Medulla oblongata (tissue), 1 donor: ENCODE results near the gene IRF4.

Source experiments
- DNase-seq: peaks from one replicate; pipeline ENCODE4 v3.0.0-alpha.2; 2015; ENCODE audit errors: extremely low spot score

IRF4 gene

DNA sequence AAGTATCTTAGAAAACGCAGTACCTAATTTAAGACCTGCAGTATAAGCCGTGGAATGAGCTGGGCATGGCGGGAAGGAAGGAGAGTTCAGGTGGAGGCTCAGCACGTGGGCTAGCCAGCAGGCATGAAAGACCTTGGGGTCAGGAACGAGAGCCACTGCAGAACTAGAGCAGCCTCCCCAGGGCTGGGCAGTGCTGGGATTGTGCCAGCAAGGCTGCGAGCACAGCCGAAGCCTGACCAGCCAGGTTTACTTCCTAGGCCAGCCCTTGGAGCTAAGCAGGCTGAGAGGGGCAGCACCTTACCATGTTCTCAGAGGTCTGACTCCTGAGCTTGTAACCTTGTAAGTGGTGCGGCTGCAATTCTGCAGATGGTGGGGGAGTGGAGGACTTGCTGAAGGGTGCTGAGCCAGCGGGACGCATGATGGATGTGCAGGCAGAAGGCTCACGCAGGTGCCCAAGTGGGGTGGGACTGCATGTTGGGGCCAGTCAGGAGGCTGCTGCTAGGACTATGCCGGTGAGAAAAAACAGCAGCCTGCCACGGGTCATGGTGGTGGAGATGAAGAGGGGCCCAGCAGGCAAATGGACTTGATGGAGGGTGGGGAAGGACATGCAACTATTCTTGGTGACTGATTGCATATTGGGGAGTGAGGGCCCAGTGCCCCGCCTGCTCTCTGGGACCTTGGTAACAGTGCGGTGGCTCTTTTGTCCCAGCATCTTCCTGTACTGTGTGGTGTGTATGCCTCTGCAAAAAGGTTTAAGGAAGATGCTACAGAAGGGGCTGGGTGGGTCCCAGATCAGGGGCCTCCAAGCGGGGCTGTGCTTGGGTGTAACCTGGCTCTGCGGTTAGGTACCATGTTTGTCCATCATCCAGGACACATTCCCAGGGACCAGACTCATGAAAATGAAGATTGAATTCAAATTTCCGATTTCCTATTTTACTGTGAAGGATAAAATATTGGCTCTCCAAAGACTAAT is 37.6 kb upstream of the IRF4 start:
- DNase-seq, result no peak

DNA sequence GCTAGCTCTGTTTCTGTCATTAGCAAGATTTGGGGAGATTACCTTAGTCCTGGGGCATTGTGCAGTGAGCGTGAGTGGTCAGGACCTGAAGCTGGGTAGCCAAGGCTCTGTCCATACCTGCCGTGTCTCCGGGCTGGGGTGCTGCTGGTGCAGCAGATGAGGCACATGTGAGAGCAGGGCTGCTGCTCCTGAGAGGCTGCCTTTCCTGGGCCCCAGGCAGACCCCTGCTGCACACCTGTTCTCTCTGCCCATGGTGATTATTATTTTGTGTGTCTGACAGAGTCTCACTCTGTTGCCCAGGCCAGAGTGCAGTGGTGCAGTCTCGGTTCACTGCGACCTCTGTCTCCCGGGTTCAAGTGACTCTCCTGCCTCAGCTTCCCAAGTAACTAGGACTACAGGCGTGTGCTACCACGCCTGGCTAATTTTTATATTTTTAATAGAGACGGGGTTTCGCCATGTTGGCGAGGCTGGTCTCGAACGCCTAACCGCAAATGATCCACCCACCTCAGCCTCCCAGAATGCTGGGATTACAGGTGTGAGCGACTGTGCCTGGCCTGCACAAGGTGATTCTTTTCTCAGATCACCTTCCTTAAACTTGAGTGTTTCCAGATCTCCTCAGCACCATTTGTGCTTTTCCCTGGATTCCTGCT is 36.8 kb upstream of the IRF4 start:
- no peak for DNase-seq

DNA sequence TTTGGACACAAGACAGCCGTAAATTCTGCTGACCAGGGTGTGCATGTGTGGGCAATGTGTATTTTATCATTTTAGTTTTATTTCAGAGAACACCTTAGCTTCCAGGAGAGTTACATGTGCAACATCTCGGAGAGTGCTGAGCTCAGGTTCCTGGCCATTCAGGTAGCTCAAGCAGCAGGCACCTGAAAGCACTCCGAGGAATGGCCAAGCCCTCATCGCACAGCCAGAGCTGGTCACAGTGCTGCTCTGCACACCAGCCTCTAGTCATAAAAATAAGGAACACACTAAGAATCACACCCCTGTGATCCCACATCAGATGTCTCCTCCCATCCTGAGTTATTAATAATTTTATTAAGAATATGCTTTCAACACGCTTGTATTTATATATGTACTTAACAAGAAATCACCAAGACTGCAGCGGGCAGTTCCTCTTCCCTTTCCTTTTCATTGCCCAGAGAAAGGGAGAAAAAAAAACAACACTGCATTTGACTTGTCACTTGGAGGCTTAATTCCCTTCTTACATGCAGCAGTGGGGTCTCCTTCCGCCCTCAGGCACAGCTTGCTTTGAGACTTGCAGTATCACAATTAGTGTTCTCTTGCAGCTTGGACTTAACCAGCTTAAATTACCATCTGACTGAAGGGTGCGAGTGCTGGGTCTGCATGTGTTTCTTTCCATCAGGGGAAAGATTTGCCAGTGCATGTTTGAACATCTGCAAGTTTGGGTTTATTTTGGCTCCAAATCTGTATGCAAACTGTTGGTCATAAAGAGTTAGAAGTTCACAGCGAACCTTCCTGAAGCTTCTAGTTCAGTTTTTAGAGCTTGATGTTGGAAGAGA is 36.0 kb upstream of the IRF4 start:
- DNase-seq, result no peak

DNA sequence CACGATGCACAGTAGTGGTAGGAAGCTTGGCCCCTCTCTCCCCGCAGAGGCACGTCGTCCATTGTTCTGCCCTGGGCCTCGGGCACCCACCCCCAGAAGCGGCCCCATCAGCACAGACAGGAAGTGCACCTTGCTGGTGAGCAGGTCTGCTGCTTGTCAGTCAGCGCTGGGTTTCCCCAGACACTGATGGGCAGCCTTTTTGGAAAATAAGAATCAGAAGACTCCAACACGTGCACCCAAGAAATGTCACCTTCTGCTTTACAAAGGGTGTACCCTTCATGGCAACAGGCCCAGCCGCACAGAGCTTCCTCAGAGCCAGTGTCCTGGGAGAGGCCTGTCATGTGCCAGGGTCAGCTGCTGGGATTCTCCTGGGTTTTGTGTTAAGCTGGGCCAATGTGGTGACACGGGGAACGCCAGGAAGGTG is 34.7 kb upstream of the IRF4 start:
- DNase-seq, result no peak

DNA sequence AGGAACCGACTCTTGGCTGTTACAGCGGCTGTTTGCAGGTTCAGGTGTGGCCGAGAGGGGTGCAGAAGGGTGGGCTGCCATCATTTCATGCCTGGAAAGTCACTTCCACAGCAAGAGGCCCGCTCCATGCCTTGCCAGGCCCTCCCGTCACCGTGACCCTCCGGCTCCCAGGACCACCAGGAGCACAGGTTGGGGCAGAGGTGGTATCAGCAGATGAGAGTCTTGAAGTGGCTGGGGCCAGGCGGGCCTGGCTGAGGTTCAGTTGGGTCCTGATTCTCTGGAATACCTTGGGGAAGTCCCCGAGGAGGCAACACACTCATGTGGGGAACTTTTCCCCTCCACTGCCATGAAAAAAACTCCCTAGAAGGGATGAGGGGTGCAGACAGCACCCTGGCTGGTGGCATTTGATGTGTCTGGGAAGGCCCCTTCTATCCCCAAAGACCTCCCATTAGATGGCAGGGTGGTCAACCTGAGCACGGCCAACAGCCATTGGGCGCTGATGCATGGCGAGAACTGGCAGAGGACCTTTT is 34.2 kb upstream of the IRF4 start:
- no peak for DNase-seq

DNA sequence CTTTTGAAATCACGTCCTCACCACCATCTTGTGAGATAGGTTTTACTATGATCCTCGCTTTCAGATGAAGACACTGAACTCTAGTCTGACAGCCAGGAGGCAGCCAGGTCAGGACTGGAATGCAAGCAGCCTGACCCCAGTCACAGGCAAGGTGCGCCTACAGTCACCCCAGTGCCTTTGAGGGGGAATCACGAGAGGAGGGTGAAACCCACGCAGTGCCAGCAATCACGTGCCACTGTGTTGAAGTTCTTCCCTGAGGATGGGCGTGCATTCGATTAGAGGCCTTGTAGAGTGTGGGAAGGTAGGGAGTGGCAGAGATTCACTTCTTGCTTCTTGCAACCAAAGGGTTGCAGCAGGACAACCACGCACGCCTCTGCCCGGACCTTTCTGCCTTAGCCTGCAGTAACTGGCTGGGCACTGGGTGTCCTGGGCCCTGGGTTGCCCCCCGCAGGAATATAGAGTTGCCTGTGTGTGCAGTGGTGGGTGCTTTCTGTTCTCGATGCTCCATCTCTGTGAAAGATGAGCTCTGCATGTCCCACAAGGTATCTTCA is 33.7 kb upstream of the IRF4 start:
- no peak for DNase-seq

DNA sequence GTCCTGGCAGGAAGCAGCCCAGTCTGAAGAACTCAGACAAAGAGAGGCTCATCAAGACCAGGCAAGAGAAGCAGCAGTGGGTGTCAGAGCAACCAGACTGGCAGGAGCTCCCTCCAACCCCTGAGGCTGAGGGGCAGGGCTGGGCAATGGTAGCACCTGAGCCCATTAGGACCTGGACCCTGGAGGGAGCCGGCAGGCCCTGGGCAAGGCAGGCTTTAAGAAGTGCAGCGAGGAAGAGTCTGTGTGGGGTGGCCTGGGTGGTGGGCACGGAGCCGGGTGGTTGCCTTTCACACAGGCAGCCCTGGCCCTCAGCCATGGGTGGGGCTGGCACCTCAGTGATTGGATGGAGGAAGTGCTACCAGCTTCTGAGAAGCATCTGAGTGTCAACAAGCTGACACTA is 33.1 kb upstream of the IRF4 start:
- no peak for DNase-seq

DNA sequence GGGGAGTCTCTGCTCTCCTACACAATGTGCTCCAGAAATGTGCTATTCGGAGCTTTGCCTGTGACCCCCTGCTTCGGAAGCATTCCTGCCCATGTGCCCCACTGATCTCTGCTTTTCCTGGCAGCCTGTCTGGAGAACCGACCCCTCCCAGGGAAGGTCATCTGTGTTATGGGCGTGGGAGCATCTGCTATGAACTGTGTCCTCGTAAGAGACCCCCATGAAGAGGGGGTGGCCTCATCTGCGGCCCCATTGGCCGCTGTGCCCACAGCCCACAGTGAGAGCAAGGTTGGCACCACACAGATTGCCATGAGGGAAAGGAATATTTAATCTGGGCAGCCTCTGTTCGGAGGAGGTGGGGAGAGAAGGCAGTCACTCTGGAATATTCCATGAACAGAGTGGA is 32.7 kb upstream of the IRF4 start:
- DNase-seq, result no peak

DNA sequence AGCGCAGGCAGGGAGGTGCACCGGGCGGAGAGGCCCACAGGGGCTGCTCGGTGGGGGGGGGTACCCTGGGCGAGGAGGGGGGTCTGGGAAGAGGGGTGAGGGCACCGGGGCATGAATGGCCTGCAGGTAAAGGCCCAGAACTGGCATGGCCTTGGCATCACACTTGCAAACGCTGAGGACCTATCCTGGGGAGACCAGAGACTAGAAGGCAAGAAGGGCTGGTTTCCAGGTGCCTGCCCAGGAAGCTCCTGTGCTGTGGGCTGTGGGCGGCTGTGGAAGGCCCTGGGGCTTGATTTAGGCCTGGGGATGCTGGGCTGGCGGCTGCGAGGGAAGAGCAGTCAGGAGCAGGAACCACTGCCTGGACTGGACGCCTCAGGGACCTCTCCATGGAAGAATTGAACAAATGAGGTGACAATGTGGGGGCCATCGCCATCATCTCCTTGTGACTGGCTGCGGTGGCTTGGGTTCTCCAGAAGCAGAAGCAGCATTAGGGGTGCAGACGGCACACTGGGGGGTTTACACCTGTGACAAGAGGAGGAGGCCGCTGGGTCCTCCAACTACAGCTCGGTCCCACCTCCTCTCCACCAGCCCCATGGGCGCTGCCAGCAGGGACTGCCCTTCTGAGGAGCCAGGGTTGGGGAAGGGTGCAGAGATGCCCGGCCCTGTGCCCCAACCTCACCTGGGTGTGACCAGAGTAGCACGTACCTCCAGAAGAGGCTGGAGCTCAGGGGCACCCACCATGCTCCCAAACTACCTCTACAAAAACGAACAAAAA is 32.1 kb upstream of the IRF4 start:
- no peak for DNase-seq

DNA sequence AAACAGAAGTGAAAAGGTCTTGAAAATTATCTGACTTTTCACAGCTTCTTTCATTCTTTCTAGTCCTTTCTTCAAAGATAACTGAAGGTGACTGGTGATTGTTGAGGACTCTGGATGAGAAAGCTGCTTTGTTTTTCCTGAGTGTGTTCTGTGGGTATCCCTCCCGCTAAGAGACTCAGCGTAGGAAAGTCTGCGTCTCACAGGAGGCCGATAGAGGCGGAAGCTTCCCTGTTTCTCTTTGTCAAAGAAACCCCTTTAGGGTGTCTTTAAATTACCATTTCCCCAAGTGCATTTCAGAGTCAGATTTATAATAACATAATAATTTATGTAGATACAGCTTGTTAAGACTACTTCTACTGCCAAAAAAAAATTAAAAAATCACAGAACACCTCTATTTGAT is 31.2 kb upstream of the IRF4 start:
- DNase-seq, result no peak

DNA sequence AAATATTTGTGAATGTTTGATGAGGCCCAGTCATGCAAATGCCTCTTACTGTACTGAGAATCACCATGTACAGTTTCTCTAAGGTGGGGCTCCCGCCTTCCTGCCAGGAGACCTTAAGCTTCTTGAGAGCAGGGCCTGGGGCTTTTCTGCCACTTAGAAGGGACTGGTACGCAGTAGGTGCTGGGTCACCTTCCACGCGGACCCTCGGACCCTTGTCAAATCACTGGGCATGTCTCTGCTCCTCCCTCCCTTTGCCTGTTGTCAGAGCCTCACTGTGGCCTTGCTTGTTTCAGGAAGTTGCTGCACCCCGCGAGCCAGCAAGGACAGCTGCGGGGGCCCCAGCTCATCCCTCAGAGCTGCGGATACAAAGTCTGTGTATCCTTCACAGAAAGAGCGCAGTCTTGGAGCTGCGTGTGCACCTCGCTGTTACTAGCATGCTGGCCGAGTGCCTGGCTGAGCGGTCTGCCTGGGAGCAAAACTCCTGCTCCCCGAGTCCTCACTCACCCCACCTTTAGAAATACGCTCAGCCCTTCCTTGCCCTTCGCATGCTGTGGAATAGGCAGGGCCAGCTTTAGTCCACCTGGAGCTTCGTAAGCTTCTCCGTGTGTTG is 30.7 kb upstream of the IRF4 start:
- no peak for DNase-seq

DNA sequence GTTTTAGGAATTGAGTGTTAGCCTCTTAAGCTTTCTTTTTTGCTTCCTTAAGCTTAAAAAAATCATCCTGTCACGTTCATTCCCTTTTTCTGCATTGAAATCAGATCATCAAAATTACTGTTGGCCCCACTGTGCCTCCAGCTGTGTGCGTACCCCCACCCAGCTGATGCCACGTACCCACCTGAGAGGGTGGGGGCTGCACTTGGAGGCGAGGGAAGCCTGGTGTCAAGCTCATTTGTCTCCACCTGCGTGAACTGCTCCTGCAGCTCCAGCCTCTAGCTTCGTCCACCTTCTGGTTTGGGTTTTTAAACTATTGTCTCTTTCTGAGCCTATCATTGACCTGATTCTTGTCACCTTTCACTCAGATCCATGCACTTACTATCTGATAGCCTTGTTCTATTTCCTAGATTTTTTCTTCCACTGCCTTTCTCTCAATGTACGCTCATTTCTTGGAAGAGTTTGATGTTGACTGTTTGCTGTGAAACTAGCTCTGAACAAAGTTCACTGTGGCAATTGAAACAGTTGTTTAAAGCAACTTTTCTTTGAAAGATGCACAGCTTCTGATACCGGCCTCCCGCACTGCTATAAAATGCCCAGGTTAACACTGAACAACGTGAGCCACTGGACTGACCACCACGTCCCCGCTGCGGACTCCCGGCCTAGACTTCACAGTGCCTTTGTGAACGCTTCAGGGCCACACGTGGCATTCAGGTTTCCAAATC is 30.0 kb upstream of the IRF4 start:
- DNase-seq, result no peak

DNA sequence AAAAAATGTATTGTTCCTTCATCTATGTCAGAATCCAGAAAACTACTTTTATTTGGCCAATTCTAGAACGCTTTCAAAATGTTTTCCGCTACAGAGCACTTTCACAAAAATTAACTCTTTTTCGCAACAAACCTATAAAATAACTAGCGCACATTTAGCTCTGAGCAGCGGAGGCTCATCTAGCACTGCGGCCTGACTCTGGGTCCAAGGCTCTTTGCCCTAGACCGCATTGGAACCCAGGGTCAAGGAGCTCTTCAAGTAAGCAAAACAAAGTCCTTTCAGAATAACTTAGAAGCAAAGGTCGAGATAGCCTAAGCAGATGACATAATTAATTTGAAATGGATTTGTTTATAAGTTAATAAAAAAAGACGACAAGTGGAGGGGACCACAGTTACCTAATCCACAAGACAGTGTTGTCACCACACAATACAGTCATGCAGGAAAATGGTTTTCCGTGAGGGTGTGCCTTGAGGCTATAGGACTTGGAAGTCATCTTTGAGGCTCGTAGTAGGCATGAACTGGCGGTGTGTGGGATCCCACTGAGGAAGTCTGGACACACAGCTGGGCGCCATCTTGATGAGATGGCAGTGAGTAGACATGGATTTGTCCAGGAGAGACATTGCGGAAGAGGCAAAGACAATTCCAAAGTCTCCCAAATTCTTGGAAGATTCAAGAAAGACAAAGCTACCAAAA is 29.2 kb upstream of the IRF4 start:
- no peak for DNase-seq

DNA sequence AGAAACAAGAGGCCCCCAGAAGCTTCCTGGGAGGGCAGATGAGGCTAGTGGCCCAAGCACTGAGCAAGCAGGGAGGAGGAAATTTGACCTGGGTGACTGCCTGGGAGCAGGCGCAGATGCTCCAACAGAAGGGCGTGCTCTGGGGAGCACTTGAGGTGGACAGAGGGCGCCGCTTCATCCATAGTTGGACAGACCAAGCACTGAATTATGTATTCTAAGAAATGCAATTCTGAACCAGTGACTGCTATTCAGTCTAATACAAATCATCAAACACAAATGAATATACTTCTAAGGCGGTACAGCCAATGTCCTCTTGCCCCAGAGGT is 28.7 kb upstream of the IRF4 start:
- DNase-seq, result no peak

DNA sequence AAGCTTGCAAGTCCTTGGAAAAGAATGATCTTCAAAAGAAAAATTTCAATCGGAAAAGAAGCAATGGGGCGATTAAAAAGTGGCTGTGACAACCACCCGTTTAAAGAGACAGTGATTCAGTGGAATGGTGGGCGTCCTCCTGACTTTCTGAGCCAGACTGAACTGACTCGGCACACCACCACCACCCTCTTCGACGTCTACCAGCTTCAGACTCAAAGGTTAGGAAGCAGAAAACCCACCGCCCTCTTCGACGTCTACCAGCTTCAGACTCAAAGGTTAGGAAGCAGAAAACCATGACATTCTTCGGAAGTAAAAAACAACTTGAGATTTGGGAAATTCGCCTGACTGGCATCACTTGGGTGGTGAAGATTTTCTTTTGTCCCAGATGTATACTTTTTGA is 28.3 kb upstream of the IRF4 start:
- DNase-seq, result no peak

DNA sequence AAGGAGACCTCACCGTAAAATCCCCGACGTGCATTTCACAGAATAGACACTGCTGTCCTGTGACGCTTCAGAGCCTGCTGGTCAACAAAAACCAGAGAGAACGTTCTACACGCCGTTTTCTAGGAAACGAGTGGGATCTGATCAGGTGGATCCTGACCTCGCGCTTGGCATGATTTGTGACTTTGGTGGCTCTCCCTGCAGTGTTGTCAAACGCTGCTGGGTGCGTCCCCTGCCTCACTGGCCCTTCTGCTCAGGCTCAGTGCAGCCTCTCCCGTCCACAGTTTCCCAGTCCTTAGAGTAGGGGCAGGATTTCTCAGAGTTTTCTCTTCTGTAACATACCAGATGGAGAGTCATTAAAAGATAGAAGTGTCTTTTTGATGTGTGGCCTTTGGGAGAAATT is 27.6 kb upstream of the IRF4 start:
- no peak for DNase-seq

DNA sequence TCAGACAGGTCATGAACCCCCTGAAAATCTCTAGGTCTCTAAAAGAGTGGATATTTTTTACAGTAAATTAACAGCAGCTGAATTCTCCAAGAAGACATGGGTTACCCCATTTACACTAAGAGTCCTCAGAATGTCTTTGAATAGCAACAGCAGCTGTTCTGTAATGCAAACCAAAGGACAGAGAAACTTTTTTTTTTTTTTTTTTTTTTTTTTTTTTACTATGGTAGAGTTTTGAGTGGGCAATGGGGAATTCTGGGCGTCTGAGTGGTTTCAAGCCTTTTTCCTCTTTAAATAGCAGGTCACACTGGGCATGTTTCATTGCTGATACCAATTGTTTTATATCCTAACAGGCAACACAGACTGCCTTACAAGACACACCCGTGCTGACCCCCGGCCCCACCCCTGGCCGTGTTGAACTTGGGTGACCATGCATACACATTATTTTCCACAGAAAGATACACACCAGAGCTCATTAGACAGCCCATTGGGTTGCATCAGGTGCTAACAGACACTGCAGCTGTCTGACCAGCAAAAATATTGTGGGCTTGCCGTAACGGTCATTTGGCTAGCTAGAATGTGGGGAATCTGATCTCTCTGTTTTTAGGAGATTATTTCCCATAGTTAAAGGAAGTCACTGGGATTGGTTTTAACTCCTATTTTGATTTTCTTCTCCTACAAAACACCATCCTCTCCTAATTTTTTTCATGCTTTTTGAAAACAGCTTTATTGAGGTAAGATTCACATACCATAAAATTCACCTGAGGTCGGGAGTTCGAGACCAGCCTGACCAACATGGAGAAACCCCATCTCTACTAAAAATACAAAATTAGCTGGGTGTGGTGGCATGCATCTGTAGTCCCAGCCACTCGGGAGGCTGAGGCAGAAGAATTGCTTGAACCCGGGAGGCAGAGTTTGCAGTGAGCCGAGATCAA is 26.7 kb upstream of the IRF4 start:
- no peak for DNase-seq

DNA sequence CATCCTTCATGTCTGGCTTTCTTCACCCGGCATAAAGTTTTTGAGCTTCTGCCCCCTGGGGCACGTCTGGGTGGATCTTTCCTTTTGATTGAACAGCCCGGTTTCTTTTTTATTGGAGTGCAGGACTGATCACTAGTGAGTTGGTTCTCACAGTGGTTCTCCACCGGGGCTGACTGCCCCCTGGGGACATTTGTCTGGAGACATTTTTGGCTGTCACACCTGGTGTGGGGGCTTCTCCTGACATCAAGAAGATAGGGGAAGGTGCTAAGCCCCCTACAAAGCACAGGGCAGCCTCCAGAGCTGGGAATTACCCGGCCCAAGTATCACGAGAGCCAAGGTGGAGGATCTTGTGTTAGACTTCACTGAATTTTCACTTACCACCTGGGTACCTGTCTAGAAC is 25.7 kb upstream of the IRF4 start:
- no peak for DNase-seq
